OCI-M2 (cell line): ENCODE measurements around the gene RALGDS.

Source experiments
- DNase-seq: peaks from one replicate; lab custom pipeline; 2025; ENCODE audit not compliant: unreplicated experiment; lab: John Stamatoyannopoulos, UW

The RALGDS gene

DNA sequence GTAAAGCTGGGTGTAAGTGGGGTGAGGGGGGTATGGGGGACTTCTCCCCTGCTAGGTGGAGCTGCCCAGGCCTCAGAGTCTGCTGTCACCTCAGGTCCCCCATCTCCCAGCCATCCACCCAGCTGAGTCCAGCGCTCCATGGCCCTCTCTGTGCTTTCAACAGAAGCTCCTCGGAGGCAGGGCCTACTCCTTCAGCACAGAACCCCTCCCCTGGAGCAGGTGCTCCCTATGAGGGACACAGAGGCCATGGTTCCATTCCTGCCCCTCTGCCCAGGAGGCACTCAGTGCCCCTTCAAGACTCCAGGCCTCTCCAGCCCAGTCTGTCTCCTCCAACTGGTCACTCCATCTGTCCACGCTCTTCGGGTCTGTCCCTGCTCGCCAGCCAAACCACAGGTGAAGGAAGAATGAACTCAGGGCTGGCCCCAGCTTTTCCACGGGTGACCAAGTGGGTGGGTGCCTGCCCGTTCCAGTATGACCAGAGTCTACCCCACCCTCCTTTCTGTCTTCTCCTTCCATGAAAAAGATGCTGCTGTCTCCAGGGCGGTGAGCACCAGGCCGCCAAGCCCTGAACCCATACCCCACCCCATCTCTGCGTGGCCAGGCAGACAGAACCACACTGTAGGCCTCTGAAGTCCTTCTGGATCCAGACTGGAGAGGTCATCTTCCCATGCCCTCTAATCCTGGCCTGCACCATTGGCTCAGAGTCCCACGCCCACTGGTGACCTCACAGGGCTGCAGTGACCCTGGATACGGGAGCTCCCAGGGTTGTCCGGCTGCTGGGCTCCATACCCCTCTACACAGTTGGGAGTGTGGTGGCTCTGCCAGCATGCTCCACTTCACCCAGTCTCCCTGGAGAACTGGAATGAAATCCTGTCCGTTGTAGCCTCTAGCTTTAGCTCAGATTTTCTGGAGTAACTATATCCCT is 30.8 kb upstream of the RALGDS start:
- DNase-seq, result no peak

DNA sequence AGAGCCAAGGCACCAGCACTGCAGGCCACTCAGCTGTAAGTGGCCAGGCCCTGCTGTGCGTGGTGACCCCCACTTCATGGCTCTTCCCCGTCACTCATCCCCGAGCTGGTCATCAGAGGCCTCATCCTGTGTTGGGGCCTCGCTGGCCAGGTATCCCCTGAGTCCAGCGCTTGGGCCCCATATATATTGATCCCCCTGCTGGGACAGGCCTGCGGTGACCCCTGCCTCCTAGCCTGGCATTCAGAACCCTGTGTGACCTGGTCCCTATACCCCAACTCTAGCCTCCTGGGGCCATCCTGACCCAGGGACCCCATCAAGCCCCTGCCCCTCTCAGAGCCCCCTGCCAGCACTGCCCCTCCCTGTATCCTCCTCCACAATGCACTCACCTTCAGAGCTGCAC is 30.0 kb upstream of the RALGDS start:
- DNase-seq, result no peak

DNA sequence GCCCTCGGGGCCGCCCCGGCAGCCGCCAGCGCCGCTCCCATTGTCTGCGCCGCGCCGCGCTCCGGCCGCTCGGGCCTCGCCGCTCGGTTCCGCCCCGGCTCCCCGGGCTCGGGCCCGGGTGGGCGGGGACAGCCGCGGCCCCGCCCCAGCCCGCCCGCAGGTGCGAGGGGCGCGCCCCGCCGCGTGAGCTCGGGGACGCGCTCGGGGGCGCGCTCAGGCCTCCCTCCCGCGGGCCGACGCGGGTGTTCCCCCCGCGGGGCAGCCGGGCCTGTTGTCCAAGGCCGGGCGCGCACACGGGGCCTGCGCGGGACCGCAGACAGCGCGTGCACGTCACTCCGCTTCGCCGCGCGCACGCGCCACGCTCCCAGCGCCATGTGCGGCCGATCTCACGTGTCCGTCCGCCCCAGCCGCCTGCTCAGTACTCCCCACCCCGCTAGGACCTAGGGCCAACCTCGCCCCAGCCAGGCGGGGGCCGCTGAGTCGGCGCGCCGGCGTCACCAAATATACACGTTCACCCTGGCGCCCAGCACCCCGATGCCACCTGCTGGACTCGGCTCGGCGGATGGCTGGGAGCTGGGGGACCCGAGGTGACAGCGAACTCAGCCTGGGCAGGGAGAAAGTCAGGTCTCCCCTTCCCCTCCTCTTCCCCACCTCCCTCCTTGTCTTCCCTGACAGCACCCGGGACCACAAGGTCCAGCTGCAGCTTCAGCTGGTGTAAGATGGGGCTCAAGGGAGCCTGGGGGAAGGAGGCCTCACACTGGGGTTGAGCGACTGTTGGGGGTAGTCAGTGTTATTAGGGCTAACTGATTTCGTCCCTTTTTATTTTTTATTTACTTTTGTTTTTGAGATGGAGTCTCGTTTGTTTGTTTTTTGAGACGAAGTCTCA is 28.3 kb upstream of the RALGDS start:
- DNase-seq, result peak; percentile 51

DNA sequence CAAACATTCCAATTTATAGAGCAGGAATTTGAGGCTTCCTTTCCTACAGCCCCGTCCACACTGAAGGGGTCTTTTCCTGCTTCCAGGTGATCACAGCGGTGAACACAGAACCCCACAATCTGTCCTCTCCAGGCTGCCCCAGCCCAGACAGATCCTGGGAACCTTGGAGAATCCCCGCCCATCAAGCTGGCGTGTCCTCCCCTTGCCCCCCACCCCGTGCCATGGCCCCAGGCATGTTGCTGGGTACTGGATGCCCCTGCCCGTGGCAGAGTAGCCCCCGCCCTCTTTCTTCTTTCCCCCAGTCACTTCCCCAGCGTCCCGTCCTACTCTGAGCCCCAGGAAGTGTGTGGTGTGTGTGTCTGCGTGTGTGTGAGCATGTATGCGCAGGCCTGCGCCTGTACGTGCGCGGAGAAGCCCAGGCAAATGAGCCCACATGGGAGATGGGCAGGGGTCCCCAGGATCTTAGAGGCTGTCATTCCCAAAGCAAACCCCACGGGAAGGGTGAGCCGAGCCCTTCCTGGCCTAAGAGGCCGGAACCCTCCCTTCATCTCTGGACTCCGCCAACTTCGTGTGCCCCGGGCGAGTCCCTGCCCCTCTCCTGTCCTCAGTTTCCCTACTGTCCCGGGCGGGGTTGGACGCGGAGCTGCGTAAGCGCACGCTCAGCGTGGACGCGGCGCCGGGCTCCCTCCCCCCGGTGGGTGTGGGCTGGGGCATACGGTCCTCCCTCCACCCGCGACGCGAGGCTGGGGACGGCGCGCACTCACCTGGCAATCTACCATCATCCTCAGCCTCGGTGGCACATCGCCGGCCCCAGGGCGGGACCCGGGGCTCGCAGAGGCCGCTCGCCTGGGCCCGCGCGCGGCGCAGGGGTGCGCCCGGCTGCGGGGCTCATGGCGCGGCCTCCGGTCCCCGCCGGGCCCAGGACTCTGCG is 27.4 kb upstream of the RALGDS start:
- DNase-seq, result no peak

DNA sequence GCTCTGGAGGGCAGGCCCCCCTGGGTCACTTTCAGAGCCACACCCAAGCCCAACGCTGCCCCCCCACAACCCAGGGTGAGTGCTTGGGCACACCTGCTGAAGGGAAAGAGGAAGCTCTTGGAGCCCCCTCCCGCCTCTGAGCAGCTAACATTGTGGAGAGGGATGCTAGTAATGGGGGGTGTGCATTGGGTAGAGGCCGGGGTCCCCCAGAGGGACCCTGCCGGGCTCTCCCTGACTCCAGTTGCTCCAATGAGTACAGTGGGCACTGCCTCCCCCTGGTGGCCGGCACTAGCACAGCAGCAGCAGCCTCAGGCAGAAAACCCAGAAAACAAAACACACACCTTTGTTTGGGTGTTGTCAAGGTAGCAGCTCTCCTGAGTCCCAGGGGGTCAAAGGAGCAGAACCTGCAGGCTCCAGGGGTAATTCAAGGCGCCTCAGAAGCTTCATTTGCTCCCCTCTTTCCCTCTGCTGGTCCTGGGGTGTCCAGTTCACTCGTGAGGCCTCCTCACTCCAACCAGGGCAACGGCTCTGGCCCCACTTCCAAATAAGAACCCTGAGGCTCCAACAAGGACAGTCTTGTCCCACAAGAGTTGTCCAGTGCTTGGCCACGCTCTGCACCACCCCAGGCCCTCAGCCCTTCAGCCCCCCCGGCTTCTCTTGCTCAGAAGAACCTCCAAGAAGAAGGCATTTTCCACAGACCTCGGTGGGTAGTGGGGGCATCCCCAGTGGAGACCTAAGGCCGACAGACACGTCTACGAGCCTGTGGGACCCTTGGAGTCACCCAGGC is 26.6 kb upstream of the RALGDS start:
- no peak for DNase-seq

GRCh38 chr9:133146746-133147411 is 25.8 kb upstream of the RALGDS start:
- no peak for DNase-seq

DNA sequence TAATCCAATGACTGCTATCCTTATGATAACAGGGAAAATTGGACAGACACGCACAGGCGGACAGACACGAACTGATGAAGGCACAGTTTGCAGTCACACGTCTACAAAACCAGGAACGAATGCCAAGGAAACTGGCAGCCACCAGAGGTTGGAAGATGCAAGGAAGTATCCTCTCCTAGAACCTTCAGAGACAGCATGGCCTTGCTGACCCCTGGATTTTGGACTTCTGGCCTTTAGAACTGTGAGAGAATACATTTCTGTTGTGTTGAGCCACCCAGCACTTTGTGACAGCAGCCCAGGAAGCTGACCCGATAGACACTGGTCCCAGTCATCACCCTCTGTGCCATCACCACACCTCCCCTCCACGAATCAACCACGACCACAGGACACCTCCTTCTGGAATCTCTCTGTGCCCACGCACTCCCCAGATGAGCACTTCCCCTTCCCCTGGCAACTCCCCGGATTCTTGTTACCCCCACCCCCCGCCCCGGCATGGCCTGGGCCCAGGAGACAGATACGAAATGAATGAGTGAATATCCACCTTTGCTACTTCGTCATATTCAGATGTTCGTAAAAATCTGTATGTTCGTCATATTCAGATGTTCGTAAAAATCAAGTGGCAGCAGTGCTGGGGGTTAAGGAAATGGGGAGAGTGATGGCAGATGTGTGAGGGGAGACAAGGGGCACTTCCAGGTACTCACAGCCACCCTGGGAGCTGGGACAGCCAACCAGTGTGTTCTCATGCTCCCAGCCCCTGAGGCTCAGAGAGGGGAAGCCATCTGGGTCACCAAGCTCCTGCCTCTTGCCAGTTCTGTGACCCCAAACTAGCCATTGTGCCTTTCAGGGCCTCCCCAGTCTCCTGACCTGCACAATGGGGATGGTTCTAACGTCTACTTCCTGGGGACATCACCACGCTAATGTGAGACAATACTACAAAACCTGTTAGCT is 24.1 kb upstream of the RALGDS start:
- no peak for DNase-seq

- no peak for DNase-seq
These were observed 23.3 kb upstream of the RALGDS start for GRCh38 chr9:133144142-133144903.

GRCh38 chr9:133143639-133144141 is 22.6 kb upstream of the RALGDS start:
- no peak for DNase-seq

- no peak for DNase-seq
These were observed 21.9 kb upstream of the RALGDS start for GRCh38 chr9:133142684-133143622.

GRCh38 chr9:133141833-133142595 is 21.0 kb upstream of the RALGDS start:
- no peak for DNase-seq

GRCh38 chr9:133140606-133141005 is 19.6 kb upstream of the RALGDS start:
- no peak for DNase-seq

GRCh38 chr9:133140174-133140505 is 19.1 kb upstream of the RALGDS start:
- DNase-seq, result no peak

DNA sequence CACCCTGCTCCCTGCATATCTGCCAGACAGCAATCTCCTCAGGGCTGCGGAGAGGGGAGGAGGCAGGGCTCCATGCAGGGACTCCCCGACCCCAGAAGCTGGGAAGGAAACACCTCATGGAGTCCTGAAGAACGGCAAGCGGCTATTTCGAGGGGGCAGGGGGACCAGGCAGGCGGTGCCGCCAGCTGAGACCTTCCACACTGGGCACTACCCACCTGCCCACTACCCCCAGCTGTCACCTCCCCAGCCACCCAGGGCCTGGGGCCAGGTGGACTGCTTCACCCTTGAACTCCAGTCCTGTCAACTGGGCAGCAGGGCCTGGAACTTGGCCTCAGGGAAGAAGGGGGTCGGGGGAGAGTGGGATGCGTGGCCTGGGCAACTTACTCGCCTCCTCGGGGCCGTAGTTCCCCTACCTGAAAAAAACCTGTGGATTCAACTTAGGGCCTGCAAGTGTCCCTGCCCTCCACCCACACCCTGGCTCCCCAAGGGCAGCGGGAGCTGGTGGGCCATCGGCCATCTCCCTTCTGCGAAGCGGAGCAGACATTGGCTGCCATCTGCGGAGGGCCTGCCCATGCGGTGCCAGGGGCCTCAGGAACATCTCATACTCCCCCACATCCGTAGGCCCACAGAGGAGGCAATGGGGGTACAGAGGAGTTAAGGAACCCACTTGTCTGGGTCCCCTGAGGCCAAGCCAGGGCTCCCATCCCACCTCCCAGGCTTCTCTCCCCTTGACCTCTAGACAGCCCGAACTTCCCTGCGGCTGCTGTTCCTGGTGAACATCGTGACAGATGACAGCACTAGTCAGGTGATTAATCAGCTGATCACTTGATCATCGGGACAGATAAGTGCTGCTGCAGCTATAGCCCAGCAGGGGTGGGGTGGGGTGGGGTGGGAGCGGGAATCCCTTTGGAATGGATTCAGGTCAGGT is 18.5 kb upstream of the RALGDS start:
- no peak for DNase-seq
